GM21529 (cell line): Measurements from ENCODE around the gene CHN2.
"Not testable (repeated sequence)": the region's sequence is repeated elsewhere in the genome, so short reads cannot be mapped to it uniquely, and the experiment has no call there.

Experiments
- ATAC-seq: cut with Tn5 transposase; IDR thresholded peaks from one replicate; pipeline ENCODE4 v1.9.1; 2021; ENCODE audit not compliant: unreplicated experiment

CHN2 gene

DNA sequence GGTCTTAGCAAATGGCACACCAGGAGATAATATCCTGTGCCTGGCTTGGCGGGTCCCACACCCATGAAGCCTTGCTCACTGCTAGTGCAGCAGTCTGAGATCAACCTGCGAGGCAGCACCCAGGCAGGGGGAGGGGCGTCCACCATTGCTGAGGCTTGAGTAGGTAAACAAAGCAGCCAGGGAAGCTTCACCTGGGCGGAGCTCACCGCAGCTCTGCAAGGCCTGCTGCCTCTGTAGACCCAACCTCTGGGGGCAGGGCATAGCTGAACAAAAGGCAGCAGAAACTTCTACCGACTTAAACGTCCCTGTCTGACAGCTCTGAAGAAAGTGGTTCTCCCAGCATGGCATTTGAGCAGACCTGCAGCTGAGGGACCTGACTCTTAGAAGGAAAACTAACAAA is 334.0 kb downstream of the CHN2 start:
- not testable (repeated sequence) for ATAC-seq
